HepG2 (cell line): Measurements from ENCODE around the gene SLC23A2. TPM values are rescaled to one million over a fixed set of nuclear protein-coding genes. Genes with fewer than 3 reads are reported as not detected.
A peak's percentile ranks its signal among the peaks of the same experiment; 100 is the strongest.

ENCODE experiments used
- ISX ChIP-seq: sonication (generic); formaldehyde crosslinking; conservative IDR thresholded peaks from 2 replicates; pipeline ENCODE4 v1.5.0; 2020; ENCODE audit warnings: missing genetic modification reagents
- RFXAP ChIP-seq: sonication (generic); formaldehyde crosslinking; IDR thresholded peaks from 2 replicates; pipeline ENCODE4 v1.4.0; 2020; ENCODE audit warnings: missing genetic modification reagents, borderline replicate concordance
- SIN3A ChIP-seq: IDR thresholded peaks from 2 replicates; pipeline ENCODE4 v1.6.1; 2011; ENCODE audit warnings: low read depth, mild to moderate bottlenecking, control low read depth, low read length, borderline replicate concordance
- SNAPC2 ChIP-seq: sonication (generic); formaldehyde crosslinking; IDR thresholded peaks from 2 replicates; pipeline ENCODE4 v1.8.1; 2022; ENCODE audit warnings: mild to moderate bottlenecking, missing genetic modification reagents
- TEAD3 ChIP-seq: optimal IDR thresholded peaks from 2 replicates; pipeline ENCODE3; 2016; ENCODE audit warnings: borderline replicate concordance
- TFAP4 ChIP-seq: sonication (generic); IDR thresholded peaks from 2 replicates; pipeline ENCODE4 v1.6.1; 2016; ENCODE audit warnings: low read depth, borderline replicate concordance
- ZBTB46 ChIP-seq: sonication (generic); formaldehyde crosslinking; IDR thresholded peaks from 2 replicates; pipeline ENCODE4 v1.4.0; 2020; ENCODE audit warnings: mild to moderate bottlenecking, missing genetic modification reagents, borderline replicate concordance
- ZFY ChIP-seq: sonication (generic); formaldehyde crosslinking; IDR thresholded peaks from 2 replicates; pipeline ENCODE4 v1.4.0; 2020; ENCODE audit warnings: missing genetic modification reagents
- ZNF263 ChIP-seq: sonication (generic); formaldehyde crosslinking; IDR thresholded peaks from 2 replicates; pipeline ENCODE4 v1.4.0; 2020; ENCODE audit warnings: missing genetic modification reagents
- ZNF264 ChIP-seq: sonication (generic); formaldehyde crosslinking; IDR thresholded peaks from 2 replicates; pipeline ENCODE4 v1.4.0; 2020; ENCODE audit warnings: missing genetic modification reagents
- ZNF432 ChIP-seq: sonication (generic); formaldehyde crosslinking; IDR thresholded peaks from 2 replicates; pipeline ENCODE4 v1.5.0; 2020; ENCODE audit warnings: missing genetic modification reagents, mild to moderate bottlenecking, borderline replicate concordance
- ZNF646 ChIP-seq: sonication (generic); formaldehyde crosslinking; IDR thresholded peaks from 2 replicates; pipeline ENCODE4 v1.9.0; 2021; ENCODE audit warnings: mild to moderate bottlenecking, missing genetic modification reagents
- ZNF670 ChIP-seq: sonication (generic); formaldehyde crosslinking; IDR thresholded peaks from 2 replicates; pipeline ENCODE4 v1.8.0; 2022; ENCODE audit warnings: mild to moderate bottlenecking, missing genetic modification reagents, borderline replicate concordance
- polyA plus RNA-seq, 8 experiments: library from polyadenylated mRNA; depleted of rRNA in 3 of 8; stranded (reverse) in 7 of 8; unstranded in 1 of 8; fragments of >200 nt; fragmentation: Illumina TruSeq in 4 of 8; extraction: Trizol in 4 of 8; gene quantifications; 2 replicates each; pipeline versions ENCODE4 v1.2.1 to v1.2.3, GENCODE V29; 2011 to 2016; ENCODE audit warnings: low read depth in 4 of 8, missing spikeins in 1 of 8, mixed read lengths in 1 of 8; ENCODE audit not compliant: insufficient read depth in 1 of 8
- total RNA-seq, 5 experiments: library from RNA; depleted of rRNA; stranded (reverse); fragments of >200 nt; fragmentation: Illumina TruSeq; extraction: Trizol; gene quantifications; 2 replicates each; pipeline ENCODE4 v1.2.3, GENCODE V29; 2016; ENCODE audit warnings: low read depth in 1 of 5
- TF ChIP-seq, protein P1 (sequence below): sonication (generic); formaldehyde crosslinking; IDR thresholded peaks from 2 replicates; pipeline ENCODE4 v1.4.0; 2020; ENCODE audit warnings: missing genetic modification reagents

SLC23A2 gene
- total and polyA plus RNA-seq, 2 of the 13 experiments (the other 11 are each of a cell fraction or from before 2014, with no cell fraction given) = 42.2 to 51.2 TPM

DNA sequence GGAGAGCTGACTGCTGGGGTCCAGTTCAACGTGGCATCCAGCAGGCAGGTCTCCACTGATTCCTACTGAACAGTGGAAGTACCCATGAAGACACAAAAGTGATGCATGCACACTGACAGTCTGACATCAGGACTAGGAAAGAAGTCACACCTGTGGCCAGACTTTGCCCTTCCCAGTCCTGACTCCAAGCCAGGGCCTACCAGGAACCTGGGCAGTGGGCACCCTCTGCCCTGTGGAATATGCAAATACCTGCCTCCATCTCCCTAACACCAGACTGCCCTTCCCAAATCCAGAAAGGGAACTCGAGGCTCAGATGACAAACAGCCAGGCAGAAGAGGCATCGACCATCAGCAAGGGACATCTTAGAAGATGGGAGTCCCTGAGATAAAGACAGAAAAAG lies 50.9 kb downstream of the SLC23A2 start (continued):
- TF ChIP-seq, protein P1, sequence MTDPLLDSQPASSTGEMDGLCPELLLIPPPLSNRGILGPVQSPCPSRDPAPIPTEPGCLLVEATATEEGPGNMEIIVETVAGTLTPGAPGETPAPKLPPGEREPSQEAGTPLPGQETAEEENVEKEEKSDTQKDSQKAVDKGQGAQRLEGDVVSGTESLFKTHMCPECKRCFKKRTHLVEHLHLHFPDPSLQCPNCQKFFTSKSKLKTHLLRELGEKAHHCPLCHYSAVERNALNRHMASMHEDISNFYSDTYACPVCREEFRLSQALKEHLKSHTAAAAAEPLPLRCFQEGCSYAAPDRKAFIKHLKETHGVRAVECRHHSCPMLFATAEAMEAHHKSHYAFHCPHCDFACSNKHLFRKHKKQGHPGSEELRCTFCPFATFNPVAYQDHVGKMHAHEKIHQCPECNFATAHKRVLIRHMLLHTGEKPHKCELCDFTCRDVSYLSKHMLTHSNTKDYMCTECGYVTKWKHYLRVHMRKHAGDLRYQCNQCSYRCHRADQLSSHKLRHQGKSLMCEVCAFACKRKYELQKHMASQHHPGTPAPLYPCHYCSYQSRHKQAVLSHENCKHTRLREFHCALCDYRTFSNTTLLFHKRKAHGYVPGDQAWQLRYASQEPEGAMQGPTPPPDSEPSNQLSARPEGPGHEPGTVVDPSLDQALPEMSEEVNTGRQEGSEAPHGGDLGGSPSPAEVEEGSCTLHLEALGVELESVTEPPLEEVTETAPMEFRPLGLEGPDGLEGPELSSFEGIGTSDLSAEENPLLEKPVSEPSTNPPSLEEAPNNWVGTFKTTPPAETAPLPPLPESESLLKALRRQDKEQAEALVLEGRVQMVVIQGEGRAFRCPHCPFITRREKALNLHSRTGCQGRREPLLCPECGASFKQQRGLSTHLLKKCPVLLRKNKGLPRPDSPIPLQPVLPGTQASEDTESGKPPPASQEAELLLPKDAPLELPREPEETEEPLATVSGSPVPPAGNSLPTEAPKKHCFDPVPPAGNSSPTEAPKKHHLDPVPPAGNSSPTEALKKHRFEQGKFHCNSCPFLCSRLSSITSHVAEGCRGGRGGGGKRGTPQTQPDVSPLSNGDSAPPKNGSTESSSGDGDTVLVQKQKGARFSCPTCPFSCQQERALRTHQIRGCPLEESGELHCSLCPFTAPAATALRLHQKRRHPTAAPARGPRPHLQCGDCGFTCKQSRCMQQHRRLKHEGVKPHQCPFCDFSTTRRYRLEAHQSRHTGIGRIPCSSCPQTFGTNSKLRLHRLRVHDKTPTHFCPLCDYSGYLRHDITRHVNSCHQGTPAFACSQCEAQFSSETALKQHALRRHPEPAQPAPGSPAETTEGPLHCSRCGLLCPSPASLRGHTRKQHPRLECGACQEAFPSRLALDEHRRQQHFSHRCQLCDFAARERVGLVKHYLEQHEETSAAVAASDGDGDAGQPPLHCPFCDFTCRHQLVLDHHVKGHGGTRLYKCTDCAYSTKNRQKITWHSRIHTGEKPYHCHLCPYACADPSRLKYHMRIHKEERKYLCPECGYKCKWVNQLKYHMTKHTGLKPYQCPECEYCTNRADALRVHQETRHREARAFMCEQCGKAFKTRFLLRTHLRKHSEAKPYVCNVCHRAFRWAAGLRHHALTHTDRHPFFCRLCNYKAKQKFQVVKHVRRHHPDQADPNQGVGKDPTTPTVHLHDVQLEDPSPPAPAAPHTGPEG = 0 out of 2 replicates have a peak, but pooled peaks have one; percentile 34
- TF ChIP-seq TFAP4 = no peak
- TF ChIP-seq TEAD3 (CRISPR knock-in tag) = peak; percentile 20
- TF ChIP-seq ISX (CRISPR knock-in tag) = 0 out of 2 replicates have a peak, but pooled peaks have one; percentile 57
- no peak for TF ChIP-seq SNAPC2 (CRISPR knock-in tag)
- 0 out of 2 replicates have a peak, but pooled peaks have one; percentile 23 for TF ChIP-seq RFXAP (CRISPR knock-in tag)
- no peak for TF ChIP-seq ZNF432 (CRISPR knock-in tag)
- TF ChIP-seq ZNF670 (CRISPR knock-in tag) = 0 out of 2 replicates have a peak, but pooled peaks have one; percentile 40
- TF ChIP-seq ZNF646 (CRISPR knock-in tag) = 0 out of 2 replicates have a peak, but pooled peaks have one; percentile 9
- no peak for TF ChIP-seq ZBTB46 (CRISPR knock-in tag)
- peak; percentile 22; the same call in 1 of the 2 replicates for TF ChIP-seq ZNF263 (CRISPR knock-in tag)
- TF ChIP-seq ZFY = 0 out of 2 replicates have a peak, but pooled peaks have one; percentile 16
- no peak for TF ChIP-seq ZNF264 (CRISPR knock-in tag)
- no peak for TF ChIP-seq SIN3A
